LNCAP (cell line): Measurements from ENCODE around the gene PSMD11.

ENCODE experiments used
- TF ChIP-seq, protein P1 (sequence below): fragments of 450-650 bp; IDR thresholded peaks from 2 replicates; pipeline ENCODE4 v1.5.1; 2017; ENCODE audit warnings: mild to moderate bottlenecking

The PSMD11 gene

DNA sequence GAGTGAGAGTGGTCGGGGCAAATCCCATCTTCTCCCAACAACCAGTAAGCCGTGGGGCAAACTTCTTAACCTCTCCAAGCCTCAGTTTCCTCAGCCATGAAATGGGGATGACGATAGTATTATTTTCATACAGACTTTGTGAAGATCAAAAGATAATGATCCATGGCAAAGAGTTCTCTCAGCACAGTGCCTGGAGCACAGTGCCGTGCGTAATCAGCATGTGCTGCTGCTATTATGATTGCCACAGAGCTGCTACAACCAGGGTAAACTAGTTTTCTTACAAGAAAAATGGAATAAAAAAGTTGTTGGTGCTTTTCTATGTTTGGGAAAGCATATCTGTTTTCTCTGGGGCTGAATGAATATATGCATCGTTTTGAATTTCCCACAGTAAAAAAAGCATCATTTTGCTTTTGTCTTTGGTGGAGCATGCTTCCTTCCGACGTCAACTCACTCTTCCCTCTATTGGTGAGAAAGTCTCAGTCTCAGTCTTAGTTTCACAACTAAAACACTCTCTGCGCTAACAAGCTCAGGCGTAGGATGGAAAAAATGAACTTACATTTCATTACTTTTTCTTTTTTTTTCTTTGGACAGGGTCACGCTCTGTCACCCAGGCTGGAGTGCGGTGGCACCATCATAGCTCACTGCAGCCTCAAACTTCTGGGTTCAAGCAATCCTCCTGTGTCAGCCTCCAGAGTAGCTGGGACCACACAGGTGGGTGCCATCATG lies 79.7 kb downstream of the PSMD11 start:
- TF ChIP-seq, protein P1, sequence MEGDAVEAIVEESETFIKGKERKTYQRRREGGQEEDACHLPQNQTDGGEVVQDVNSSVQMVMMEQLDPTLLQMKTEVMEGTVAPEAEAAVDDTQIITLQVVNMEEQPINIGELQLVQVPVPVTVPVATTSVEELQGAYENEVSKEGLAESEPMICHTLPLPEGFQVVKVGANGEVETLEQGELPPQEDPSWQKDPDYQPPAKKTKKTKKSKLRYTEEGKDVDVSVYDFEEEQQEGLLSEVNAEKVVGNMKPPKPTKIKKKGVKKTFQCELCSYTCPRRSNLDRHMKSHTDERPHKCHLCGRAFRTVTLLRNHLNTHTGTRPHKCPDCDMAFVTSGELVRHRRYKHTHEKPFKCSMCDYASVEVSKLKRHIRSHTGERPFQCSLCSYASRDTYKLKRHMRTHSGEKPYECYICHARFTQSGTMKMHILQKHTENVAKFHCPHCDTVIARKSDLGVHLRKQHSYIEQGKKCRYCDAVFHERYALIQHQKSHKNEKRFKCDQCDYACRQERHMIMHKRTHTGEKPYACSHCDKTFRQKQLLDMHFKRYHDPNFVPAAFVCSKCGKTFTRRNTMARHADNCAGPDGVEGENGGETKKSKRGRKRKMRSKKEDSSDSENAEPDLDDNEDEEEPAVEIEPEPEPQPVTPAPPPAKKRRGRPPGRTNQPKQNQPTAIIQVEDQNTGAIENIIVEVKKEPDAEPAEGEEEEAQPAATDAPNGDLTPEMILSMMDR: no peak

DNA sequence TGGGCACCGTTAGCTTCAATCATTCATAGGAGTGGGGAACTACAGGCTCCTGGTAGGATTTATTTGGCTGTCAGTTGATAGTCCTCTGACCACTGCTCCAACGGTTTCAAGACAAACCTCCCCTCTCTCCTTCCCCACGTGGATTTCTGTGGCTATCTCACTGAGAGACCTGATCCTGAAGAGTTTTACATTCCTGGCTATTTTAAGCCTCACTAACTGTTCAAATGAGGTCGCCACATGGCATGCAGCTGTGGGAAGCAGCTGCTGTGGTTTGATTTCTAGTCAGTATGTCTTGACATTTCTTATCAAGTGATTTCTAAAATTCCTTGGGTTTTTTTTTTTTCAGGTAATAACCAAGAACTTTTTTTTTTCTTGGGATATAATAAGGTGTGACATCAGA lies 80.8 kb downstream of the PSMD11 start:
- TF ChIP-seq, protein P1: no peak

- TF ChIP-seq, protein P1: no peak
These were observed 82.8 kb downstream of the PSMD11 start for GRCh38 chr17:32527146-32527545.

DNA sequence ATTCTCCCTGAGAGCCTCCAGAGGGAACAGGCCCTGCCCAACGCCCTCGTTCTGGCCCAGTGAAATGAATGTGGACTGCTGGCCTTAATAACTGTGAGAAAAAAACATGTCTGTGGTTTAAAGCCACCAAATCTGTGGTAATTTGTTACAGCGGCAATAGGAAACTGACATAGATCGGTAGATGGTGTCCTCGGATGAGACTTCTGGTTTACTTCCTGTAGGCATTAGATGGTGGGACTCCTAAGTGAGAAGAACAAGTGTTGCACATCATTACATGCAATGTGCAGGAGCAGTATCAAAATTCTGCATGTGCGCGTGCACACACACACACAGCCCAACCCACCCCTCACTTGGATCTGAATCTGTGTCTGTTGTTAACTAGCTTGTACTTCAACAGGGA lies 84.5 kb downstream of the PSMD11 start:
- TF ChIP-seq, protein P1: no peak

- TF ChIP-seq, protein P1: no peak
These were observed 85.3 kb downstream of the PSMD11 start for GRCh38 chr17:32529604-32530003.
